GM18498 (cell line): Measurements from ENCODE around the gene IGSF8.

Experiments
- ATAC-seq: cut with Tn5 transposase; IDR thresholded peaks from one replicate; pipeline ENCODE4 v1.9.1; 2021; ENCODE audit warnings: mild to moderate bottlenecking, moderate library complexity; ENCODE audit not compliant: unreplicated experiment

Gene IGSF8

GRCh38 chr1:160043543-160043942 is 54.9 kb downstream of the IGSF8 start:
- ATAC-seq, result no peak
